Left colon (tissue), 2 donors: ENCODE results near the gene MAML2. TPM values are rescaled to one million over a fixed set of nuclear protein-coding genes. Genes with fewer than 3 reads are reported as not detected.
A peak's percentile ranks its signal among the peaks of the same experiment; 100 is the strongest.

ENCODE experiments used
- ATAC-seq: fragments of 200-7000 bp; cut with Tn5 transposase; one replicate; pipeline ENCODE4 v1.9.1; 2020; ENCODE audit warnings: mild to moderate bottlenecking, moderate library complexity
- DNase-seq, 2 donors: peaks; one replicate each; pipeline ENCODE4 v3.0.0-alpha.2; 2020
- intact Hi-C, 2 donors: fragments of 100-400 bp; cut with DNase I in 1 of 2; cut with micrococcal nuclease in 1 of 2; formaldehyde crosslinking; loops; one replicate each; pipeline versions ENCODE4 v1.11.2 to v1.14.0; 2022; cut with DNase I, micrococcal nuclease
- total RNA-seq, 2 donors: library from RNA; stranded (reverse); fragmentation: NEBNext Ultra II Directional; extraction: Animal tissue kit (Norgen Biotek cat#: 25700); gene quantifications; one replicate each; pipeline ENCODE4 v1.2.1, GENCODE V29; 2021
- donor health status: DM: no; HTN: no; CAD: no.
- donor health status: DM: yes; HTN: yes; CAD: no.

Gene MAML2
- total RNA-seq, 2 donors from 2014 or later = 14.8 to 16.3 TPM

DNA sequence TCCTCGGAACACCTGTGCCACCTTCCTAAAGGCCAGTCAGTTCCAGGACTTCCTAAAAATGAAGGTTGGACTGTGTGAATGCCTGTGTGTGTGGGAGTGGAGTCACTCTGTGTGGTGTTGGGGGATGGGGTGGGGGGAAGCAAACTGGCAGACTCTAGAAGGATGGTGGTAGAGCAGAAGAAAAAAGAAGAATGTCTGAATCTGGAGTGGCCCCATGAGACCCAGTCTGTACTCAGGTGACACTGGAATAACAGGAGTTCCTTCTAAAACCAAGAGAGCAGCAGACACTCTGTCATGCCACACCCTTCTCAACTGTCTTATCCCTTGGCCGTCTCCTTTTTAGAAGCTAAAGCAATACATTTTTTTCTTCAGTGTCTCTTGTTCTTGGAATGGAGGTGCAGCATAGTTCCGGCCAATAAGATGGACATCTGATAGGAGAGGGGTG lies 82.9 kb downstream of the MAML2 start:
- ATAC-seq = peak; percentile 55
- intact Hi-C loops = no loop called here
- no peak for DNase-seq

DNA sequence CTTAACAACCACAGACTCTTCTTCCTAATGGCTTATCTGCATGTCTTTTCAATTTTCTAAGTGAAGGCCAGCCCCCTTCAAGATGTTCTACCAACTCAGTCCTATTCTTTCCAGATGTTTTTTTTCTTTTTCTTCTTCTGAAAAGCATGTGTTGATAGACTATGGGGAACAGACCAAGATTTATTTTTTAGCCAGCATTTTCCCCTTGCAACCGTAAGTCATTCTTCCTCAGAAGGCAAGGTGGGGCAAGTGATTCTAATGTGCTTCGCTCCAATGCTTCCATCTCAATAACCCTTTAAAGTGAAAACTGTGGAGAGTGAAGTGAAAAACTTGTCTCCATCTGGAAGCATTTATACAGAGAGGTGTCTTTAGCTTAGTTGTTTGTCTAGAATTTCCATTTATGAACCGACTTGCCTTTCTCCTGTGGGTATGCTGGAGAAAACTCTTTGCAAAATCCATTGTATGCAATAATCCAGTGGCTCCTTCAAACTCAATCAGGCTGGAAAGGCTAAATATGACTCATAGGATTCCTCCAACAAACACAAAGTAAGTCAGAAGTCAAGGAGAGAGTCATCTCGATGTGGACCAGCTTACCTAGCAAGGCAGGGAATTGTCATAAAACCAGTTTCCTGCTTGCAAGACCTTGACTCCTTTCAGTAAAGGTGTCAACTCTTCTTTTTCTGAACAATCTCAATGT lies 83.7 kb downstream of the MAML2 start:
- ATAC-seq (peak; percentile 94), DNase-seq (no peak)
- intact Hi-C loops = no loop called here

DNA sequence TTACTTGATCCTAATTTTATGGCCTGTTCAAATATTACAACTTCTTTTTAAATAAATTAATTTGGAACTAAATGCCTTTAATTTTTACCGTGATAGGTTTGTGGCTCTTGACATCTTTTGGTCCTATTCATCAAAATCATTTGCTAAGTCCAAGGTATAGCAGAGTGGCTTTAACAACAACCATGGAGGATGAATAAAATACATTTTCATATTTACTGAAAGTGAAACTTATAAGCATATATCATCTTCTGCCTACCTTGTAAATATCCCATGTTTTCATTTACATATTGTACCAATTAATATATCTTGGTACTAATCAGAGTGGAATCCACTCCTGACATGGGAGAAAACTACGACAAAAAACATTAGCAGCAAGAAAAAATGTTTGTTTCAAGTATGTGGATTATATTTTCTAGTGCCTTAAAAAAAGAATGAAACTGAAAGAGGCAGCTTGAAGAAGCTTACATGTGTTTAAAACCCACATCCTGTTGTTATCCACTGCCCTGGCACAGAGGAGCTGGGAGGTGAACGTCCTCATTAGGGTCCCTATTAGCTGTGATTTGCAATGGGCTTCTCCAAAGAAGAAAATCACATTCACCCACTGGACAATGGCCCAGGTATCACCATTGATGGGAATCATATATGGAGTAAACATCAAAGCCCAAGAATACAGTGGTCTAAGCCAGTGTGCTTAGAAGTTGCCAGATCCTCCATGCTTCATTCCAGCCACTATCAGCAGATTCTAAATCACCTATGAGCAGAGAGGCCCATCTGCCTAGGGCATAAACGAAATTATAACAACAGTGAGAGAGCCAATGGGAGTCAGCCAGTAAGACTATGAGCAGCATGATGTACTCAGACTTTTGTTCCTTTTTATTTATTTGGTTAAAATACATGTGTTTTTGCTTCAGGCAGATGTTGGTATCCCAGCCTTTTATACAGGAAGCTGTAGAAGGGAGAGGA lies 84.7 kb downstream of the MAML2 start:
- ATAC-seq = no peak
- DNase-seq = no peak
- intact Hi-C loops = no loop called here

DNA sequence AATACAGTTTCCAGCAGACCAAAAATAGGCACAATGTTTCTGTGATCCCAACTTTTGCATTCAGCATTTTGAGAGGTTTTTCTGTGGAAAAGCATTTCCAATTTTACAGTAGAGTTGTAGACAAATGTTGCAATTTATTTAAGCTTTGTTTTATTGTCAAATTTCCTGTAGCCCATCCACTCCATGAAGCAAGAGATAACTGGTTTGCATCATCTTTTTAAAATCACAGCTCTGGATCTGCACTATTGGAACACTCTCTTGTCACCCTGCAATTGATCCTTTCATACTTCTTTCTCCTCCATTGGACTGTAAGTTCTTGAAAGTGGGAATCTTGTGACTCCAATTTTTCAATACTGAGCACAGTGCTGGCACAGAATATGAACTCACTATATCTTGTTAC lies 86.0 kb downstream of the MAML2 start:
- intact Hi-C loops = no loop called here
- DNase-seq (no peak), ATAC-seq (no peak)

DNA sequence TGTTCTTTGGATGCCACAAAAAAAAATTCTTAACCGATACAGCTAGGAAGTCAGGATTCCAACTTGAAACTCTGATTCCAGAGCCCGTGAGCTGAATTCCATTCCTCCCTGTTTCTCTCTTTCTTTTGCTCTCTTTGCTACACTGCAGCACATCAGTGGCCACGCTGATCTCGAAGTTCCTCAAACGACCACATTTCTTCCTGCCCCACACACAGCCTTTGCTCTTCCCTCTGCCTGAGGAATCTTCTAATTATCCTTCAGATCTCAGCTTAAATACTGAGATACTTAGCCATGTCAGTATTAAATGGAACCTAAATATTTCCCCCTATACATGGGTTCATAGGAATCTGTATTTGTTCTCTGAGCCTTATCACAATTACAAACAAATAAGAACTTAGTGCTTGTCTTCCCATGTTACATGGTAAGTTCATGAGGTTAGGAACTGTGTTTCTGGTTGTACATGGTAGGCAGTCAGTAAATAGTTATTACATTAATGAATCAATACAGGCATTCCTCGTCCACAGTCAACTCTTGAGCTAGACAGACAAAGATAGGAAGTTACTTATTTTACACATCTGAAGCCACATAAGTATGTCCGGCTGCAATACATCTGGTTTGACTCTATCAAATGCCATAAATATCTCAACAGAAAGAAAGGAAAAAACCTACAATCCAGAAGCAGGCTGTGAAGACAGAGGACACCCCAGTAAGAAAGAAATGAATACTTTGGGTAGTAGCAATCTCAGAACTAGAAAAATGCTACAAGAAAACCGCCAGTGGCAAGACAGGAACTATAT lies 86.6 kb downstream of the MAML2 start:
- intact Hi-C loops = no loop called here
- ATAC-seq (no peak), DNase-seq (no peak)

DNA sequence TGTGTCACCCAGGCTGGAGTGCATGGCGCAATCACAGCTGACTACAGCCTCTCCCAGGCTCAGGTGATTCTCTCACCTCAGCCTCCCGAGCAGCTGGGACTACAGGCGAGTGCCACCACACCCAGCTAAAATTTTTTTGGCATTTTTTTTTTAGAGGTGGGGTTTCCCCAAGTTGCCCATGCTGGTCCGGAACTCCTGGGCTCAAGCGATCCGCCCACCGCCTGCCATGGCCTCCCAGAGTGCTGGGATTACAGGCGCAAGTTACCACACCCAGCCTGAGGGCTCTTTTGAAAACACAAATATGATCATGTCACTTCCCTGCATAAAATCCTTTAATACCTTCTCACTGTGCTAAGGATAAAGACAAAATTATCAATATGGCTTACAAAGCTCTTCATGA lies 88.1 kb downstream of the MAML2 start:
- no peak for ATAC-seq
- intact Hi-C loops = no loop called here

DNA sequence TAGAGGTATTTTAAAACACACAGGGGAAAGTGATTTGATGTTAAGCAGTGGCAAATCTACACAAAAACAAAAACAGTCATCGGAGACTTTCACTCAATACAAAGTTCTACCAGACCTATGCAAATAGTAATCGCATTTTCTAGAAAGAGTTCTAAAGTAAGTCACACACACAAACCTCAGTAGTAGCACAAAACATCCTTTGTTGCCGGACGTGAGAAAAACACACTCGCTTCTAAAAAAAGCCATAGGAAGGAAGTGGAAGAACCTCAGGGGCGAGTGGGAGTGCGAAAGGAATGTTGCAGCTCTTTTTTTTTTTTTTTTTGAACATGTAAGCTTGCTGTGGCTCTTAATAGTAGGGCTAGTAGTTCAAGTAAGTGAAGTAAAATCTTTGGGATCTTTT lies 88.9 kb downstream of the MAML2 start:
- ATAC-seq (no peak), DNase-seq (no peak)
- intact Hi-C loops = no loop called here

More for the DNA sequence above, 88.1 kb downstream of the MAML2 start:
- no peak for DNase-seq

DNA sequence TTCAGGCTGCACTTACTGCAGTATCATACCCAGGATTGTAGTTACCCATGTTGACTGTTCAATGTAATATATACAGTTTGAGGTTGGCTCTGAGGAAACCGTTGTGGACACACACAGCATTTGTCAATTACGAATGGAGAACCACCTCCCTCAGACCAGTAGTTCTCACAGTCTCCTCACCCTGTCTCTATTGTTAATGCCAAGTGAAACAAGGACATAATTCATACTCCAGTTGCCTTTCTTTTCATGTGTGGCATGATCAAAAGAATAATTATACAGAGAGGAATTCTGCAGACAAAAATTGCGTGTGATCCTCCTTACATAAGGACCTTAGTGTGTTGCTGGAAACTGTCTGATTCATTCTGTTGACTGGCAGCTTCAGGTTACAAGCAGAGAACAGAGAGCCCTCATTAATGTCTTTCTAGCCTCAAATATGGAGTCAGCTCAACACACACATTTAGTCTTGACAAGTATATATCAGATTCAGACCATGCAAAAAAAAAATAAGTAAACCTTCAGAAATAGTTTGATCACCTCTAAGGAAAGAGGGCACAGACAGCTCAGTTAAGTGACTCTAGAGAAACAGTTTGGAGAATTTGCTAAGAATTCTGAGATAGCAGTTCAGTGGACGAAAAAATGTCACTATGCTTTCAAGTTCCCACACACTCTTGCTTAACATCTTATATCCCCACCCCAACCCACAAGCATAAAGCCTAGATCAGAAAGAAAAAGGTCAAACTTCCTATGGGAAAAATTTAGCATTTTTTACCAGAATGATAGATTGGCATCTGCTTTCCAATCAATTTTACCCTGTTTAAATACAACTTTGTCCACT lies 96.1 kb downstream of the MAML2 start:
- intact Hi-C loops = no loop called here
- no peak for ATAC-seq
- DNase-seq = no peak

DNA sequence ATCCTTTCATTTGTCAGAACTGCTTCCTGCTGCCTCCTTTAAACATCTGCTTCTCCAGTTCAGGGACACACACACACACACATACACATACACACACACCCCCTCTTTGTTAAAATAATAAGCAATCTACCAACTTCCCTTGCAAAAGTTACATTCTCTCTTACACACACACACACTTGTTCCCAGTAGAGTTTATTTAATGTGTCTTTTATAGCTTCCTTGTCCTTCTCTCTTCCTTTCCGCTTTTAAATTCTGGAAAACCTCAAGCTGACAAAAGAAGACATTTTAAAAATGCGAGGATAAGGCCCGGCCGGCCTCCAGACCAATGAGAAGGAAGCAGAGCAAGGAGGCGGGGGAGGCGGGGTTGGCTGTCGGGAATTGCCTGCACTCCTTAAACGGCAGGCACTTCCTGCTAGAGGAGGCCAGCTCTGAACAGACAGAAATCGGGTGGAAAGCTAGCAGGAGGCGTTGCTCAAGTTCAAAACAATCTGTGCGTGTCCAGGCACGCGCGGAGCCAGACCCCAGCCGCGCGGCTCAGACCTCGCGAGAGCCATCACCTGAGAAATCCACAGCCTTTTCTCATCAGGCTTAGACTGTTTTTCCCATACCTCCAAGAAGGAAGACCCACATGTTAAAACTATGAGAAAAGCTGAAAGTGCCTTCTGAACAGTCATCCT lies 99.9 kb downstream of the MAML2 start:
- intact Hi-C loops = no loop called here
- peak; percentile 94 to 97 for DNase-seq
- peak; percentile 92 for ATAC-seq

DNA sequence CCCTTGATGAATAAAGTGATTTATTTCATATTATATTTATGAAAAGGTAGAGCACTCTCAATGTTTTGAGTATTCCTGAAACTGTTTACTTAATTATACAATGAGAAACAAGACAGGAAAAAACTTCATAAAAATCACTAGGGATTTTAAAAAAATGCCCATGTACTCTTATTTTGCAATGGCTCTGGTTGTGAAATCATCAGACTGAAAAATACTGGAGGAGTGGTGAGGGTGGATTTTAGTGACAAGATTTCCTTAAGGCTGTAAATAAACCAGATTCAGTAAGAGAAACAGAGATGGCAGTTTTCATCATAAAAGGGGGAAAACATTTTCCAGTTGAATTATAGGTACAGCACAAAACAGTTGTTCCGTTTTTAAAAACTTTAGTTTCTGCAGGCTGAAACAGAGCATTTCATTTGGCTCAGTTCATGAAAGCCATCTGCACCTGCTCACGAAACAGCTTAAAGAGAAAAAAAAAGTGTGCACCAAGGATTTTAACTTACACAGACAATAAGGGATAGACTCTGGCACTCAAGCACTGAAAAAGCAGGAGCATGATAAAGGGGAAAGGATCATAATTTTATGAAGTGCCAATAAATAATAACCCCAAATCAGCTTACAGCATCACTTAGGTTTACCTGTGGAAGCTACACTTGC lies 100.7 kb downstream of the MAML2 start:
- DNase-seq (no peak), ATAC-seq (no peak)
- intact Hi-C loops = no loop called here

DNA sequence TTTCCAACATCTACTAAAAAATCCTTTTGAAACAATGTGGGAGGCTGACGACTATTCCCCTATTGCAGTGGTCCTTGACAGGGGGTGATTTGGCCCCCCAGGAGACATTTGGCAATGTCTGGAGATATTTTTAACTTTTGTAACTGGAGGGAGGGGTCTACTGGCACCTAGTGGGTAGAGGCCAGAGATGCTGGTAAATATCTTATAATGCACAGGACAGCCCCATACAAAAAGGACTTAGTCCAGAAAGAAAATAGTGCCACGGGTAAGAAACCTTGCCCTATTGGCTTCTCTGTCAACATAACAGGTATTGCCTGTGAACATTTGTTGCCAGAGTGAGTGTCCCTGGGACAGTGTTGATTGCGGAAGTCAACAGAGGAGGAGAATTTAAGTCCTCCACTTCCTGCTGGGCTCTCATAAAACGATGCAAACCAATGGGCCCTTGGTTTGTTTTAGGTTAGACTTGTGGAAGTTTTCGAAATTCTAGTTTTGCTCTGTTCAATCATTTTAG lies 101.6 kb downstream of the MAML2 start:
- DNase-seq = peak in 1 of 2 donors; percentile 70
- intact Hi-C loops = no loop called here
- peak; percentile 86 for ATAC-seq

DNA sequence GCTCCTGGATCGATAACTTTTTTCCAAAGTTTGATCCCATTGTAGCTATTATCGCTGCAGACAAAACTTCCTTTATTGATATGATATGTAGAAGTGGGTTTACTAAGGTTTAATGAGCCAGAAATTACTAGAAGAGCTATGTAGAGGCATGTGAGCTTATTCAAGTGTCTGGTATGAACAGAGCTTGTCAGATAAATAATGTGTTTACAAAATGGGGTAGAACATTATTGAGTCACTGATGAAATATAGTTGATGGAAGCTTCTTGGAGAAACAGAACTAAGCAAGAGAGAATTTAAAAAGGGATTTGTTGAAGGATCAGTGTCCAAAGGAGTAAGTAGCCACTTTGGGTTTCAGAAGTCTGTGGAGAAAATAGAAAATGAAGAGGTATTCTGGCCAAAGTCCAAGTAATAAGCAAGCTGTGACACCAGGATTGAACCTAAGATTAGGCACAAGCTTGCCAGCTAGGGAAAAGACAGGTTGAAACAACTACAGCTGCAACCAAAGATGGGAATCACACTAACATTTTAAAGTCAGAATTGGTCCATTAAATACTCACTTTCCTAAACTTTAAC lies 104.3 kb downstream of the MAML2 start:
- intact Hi-C loops = no loop called here
- ATAC-seq (no peak), DNase-seq (no peak)

DNA sequence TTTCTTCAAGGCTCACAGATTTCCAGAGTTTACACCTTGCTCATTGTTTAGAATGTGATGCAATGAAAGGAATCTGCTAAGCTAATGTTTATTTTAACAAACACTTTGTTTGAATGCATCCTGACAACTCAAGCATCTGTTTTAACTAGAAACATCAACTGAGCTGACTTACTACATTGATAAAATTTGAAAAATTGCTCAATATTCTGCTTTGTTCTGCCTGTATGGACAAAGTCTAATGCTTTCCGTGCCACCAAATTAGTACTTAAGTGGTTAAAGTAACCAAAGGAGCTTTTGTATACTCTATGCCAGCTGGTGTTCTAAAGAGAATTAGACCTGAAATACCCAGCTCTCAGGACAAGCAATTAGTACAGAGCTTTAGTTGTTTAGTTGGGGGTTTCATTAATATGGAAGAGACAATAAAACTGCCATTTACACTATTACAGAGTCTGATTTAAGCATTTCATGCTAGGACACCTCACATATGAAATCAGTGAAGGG lies 105.2 kb downstream of the MAML2 start:
- DNase-seq = no peak
- no peak for ATAC-seq
- intact Hi-C loops = no loop called here

DNA sequence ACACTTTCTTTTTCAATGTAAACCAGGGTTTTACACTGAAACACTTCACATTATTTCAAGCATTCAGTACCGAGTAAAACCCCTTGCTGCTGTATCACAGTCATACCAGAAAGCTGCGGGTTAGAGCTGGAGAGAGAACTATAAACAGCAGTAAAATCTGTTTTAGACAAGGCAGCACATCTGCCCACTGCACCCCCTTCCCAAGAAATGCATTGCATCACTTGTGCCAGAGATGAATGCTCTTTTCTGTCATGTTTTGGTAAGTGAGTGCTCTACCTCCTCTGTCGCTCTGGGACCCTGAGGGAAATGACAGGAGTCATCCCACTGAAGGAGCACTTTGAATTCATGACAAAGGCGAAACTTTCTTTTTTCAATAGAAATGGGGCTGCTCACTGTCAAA lies 107.2 kb downstream of the MAML2 start:
- ATAC-seq (no peak), DNase-seq (no peak)
- intact Hi-C loops = no loop called here

DNA sequence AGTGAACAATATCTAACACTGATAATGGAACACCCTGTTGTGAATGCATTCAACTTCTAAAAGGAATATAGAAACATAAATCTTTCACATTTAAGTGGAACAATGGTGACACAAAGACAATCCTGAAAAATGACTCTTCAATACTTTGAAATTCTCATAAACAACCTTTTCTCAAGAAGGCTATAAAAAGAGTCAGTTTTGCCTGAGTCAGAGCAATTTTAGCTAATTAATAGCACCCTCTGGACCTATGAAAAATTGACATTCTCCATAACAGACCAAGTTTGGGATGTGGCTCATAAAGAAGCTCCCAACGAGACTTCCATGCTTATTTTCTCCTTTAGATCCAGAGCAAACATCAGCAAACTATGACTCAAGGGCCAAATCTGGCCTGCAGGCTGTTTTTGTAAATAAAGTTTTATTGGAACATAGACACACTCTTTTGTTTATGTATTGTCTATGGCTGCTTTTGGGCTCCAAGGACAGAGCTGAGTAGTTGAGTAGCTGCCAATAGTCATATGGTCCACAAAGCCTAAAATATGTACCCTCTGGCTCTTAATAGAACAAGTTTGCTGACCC lies 108.0 kb downstream of the MAML2 start:
- DNase-seq (no peak), ATAC-seq (no peak)
- intact Hi-C loops = no loop called here

DNA sequence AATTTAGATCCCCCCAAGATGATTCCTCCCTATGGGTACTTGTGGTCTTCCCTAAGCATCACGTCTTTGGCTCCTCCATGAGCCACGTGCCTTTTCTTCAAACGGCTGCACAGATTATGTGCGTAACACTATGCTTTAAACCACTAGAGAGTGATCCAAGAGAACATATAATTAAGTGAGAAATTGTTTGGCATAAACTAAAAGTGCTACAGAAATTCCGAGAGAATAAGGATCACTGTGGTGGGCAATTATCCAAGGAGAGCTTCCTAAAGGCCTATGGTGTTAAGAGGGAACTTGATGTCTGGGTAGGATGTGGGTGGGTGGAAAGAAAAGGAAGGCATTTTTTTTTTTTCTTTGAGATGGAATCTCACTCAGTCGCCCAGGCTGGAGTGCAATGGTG lies 110.9 kb downstream of the MAML2 start:
- ATAC-seq (no peak), DNase-seq (no peak)
- intact Hi-C loops = no loop called here
